Hepatocyte (in vitro differentiated cells): ENCODE results near the gene SLC22A31.

ENCODE experiments used
- EZH2 ChIP-seq: fragments of 200-600 bp; sonication (generic); IDR thresholded peaks from 2 replicates; pipeline ENCODE4 v1.6.1; 2016; ENCODE audit warnings: antibody characterized with exemption, mild to moderate bottlenecking, borderline replicate concordance
- EZH2phosphoT487 ChIP-seq: fragments of 200-600 bp; sonication (generic); IDR thresholded peaks from one replicate; pipeline ENCODE4 v1.6.1; 2018; ENCODE audit warnings: antibody characterized with exemption, mild to moderate bottlenecking, low read depth, moderate library complexity; ENCODE audit not compliant: unreplicated experiment, severe bottlenecking
- TF ChIP-seq, protein P1 (sequence below): fragments of 200-600 bp; sonication (generic); IDR thresholded peaks from 2 replicates; pipeline ENCODE4 v1.5.1; 2016; ENCODE audit warnings: antibody characterized with exemption, mild to moderate bottlenecking; ENCODE audit not compliant: poor library complexity

DNA sequence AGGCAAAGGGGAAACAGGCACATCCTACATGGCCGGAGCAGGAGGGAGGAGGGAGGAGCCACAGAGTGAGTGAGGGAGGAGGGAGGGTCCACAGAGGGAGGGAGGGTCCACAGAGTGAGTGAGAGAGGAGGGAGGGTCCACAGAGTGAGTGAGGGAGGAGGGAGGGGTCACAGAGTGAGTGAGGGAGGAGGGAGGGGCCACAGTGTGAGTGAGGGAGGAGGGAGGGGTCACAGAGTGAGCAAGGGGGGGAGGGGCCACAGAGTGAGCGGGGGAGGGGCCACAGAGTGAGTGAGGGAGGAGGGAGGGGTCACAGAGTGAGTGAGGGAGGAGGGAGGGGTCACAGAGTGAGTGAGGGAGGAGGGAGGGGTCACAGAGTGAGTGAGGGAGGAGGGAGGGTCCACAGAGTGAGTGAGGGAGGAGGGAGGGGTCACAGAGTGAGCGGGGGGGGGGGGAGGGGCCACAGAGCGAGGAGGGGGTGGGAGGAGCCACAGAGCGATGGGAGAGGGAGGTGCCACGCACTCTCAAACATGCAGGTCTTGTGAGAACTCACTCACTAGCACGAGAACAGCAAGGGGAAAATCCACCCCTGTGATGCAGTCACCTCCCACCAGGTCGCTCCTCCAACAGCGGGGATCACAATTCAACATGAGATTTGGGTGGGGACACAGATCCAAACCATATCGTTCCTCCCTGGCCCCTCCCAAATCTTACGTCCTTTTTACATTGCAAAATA is 53.1 kb downstream of the SLC22A31 start:
- TF ChIP-seq, protein P1, sequence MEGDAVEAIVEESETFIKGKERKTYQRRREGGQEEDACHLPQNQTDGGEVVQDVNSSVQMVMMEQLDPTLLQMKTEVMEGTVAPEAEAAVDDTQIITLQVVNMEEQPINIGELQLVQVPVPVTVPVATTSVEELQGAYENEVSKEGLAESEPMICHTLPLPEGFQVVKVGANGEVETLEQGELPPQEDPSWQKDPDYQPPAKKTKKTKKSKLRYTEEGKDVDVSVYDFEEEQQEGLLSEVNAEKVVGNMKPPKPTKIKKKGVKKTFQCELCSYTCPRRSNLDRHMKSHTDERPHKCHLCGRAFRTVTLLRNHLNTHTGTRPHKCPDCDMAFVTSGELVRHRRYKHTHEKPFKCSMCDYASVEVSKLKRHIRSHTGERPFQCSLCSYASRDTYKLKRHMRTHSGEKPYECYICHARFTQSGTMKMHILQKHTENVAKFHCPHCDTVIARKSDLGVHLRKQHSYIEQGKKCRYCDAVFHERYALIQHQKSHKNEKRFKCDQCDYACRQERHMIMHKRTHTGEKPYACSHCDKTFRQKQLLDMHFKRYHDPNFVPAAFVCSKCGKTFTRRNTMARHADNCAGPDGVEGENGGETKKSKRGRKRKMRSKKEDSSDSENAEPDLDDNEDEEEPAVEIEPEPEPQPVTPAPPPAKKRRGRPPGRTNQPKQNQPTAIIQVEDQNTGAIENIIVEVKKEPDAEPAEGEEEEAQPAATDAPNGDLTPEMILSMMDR: no peak
- TF ChIP-seq EZH2phosphoT487 (no peak), EZH2 (no peak)
